ENCODE measurements around the gene ITGB3BP. TPM values are rescaled to one million over a fixed set of nuclear protein-coding genes. Genes with fewer than 3 reads are reported as not detected.

Gene ITGB3BP
- total RNA-seq, 3 donors from 2014 or later (not counting 1 experiment from before 2014, with no cell fraction given): 20.7 to 29.8 (median 21.3) TPM

- no peaks in the 10 kb centered on the region for H3K9me3 Mint-ChIP-seq
- ATAC-seq: no peak
- TF ChIP-seq CTCF (IDR thresholded peaks at IDR 0.05): no peak
- H3K36me3 ChIP-seq (ENCODE audit: control insufficient read depth, insufficient read depth, low read length): no peaks in the 10 kb centered on the region
- no peaks in the 10 kb centered on the region for H3K4me1 Mint-ChIP-seq
- H3K4me1 ChIP-seq (ENCODE audit: control insufficient read depth, insufficient read depth, low read length): no peaks in the 10 kb centered on the region
- intact Hi-C loops (cut with micrococcal nuclease): no loop called here
- no peak overlapping the region for H3K4me3 ChIP-seq (ENCODE audit: low read length)
- no peak overlapping the region for H3K4me3 Mint-ChIP-seq
- H3K27ac Mint-ChIP-seq: no peak overlapping the region
- DNase-seq: no peak
- H3K27ac ChIP-seq (ENCODE audit: low read length): no peak overlapping the region
- no peaks in the 10 kb centered on the region for H3K36me3 Mint-ChIP-seq
- H3K27me3 Mint-ChIP-seq (ENCODE audit: low read depth in 2 of 2): no peaks in the 10 kb centered on the region
- H3K9me3 ChIP-seq (ENCODE audit: control insufficient read depth, insufficient read depth, low read length): no peaks in the 10 kb centered on the region
- no peaks in the 10 kb centered on the region for H3K27me3 ChIP-seq (ENCODE audit: control insufficient read depth, insufficient read depth, low read length)
Observed at GRCh38 chr1:63563745-63564144, 40.7 kb upstream of the ITGB3BP start.

- no peaks in the 10 kb centered on the region for H3K4me1 Mint-ChIP-seq
- no peak overlapping the region for H3K4me3 Mint-ChIP-seq
- Histone ChIP-seq H3K4me1 (ENCODE audit: control insufficient read depth, insufficient read depth, low read length) (no peaks in the 10 kb centered on the region), H3K27ac (ENCODE audit: low read length) (no peak overlapping the region), H3K9me3 (ENCODE audit: control insufficient read depth, insufficient read depth, low read length) (no peaks in the 10 kb centered on the region), H3K36me3 (ENCODE audit: control insufficient read depth, insufficient read depth, low read length) (no peaks in the 10 kb centered on the region), H3K27me3 (ENCODE audit: control insufficient read depth, insufficient read depth, low read length) (no peaks in the 10 kb centered on the region), H3K4me3 (ENCODE audit: low read length) (no peak overlapping the region)
- WGBS (ENCODE audit: insufficient coverage): 100% methylated on average over 2 of the region's 2 CpGs
- no peak for TF ChIP-seq CTCF (IDR thresholded peaks at IDR 0.05)
- intact Hi-C loops (cut with micrococcal nuclease): no loop called here
- no peaks in the 10 kb centered on the region for H3K36me3 Mint-ChIP-seq
- no peaks in the 10 kb centered on the region for H3K27me3 Mint-ChIP-seq (ENCODE audit: low read depth in 2 of 2)
- ATAC-seq: no peak
- no peak overlapping the region for H3K27ac Mint-ChIP-seq
- no peak for DNase-seq
- H3K9me3 Mint-ChIP-seq: no peaks in the 10 kb centered on the region
Observed at GRCh38 chr1:63559357-63559756, 36.3 kb upstream of the ITGB3BP start.

GRCh38 chr1:63557365-63557987 is 34.5 kb upstream of the ITGB3BP start:
- Histone ChIP-seq H3K27me3 (ENCODE audit: control insufficient read depth, insufficient read depth, low read length) (no peaks in the 10 kb centered on the region), H3K9me3 (ENCODE audit: control insufficient read depth, insufficient read depth, low read length) (no peaks in the 10 kb centered on the region), H3K36me3 (ENCODE audit: control insufficient read depth, insufficient read depth, low read length) (no peaks in the 10 kb centered on the region), H3K27ac (ENCODE audit: low read length) (no peak overlapping the region), H3K4me3 (ENCODE audit: low read length) (no peak overlapping the region), H3K4me1 (ENCODE audit: control insufficient read depth, insufficient read depth, low read length) (no peaks in the 10 kb centered on the region)
- Mint-ChIP-seq H3K4me3 (no peak overlapping the region), H3K27me3 (ENCODE audit: low read depth in 2 of 2) (no peaks in the 10 kb centered on the region), H3K27ac (no peak overlapping the region), H3K36me3 (no peaks in the 10 kb centered on the region), H3K4me1 (no peaks in the 10 kb centered on the region), H3K9me3 (no peaks in the 10 kb centered on the region)
- 87% methylated on average over 5 of the region's 6 CpGs for WGBS (ENCODE audit: insufficient coverage)
- peak in 1 of 3 donors; percentile 37 for ATAC-seq
- peak; percentile 19 for TF ChIP-seq CTCF (IDR thresholded peaks at IDR 0.05)
- intact Hi-C loops (cut with micrococcal nuclease): no loop called here
- DNase-seq: peak in 1 of 2 donors; percentile 29

GRCh38 chr1:63555480-63555879 is 32.5 kb upstream of the ITGB3BP start:
- ATAC-seq: no peak
- Mint-ChIP-seq H3K9me3 (no peaks in the 10 kb centered on the region), H3K4me1 (no peaks in the 10 kb centered on the region), H3K27ac (no peak overlapping the region), H3K4me3 (no peak overlapping the region), H3K27me3 (ENCODE audit: low read depth in 2 of 2) (no peaks in the 10 kb centered on the region), H3K36me3 (no peaks in the 10 kb centered on the region)
- no peak overlapping the region for H3K4me3 ChIP-seq (ENCODE audit: low read length)
- no peaks in the 10 kb centered on the region for H3K4me1 ChIP-seq (ENCODE audit: control insufficient read depth, insufficient read depth, low read length)
- no peak for DNase-seq
- TF ChIP-seq CTCF (IDR thresholded peaks at IDR 0.05): no peak
- H3K27ac ChIP-seq (ENCODE audit: low read length): no peak overlapping the region
- H3K27me3 ChIP-seq (ENCODE audit: control insufficient read depth, insufficient read depth, low read length): no peaks in the 10 kb centered on the region
- no peaks in the 10 kb centered on the region for H3K9me3 ChIP-seq (ENCODE audit: control insufficient read depth, insufficient read depth, low read length)
- no peaks in the 10 kb centered on the region for H3K36me3 ChIP-seq (ENCODE audit: control insufficient read depth, insufficient read depth, low read length)
- intact Hi-C loops (cut with micrococcal nuclease): no loop called here
